ENCODE data around the gene MUC5B.

Gene MUC5B

DNA sequence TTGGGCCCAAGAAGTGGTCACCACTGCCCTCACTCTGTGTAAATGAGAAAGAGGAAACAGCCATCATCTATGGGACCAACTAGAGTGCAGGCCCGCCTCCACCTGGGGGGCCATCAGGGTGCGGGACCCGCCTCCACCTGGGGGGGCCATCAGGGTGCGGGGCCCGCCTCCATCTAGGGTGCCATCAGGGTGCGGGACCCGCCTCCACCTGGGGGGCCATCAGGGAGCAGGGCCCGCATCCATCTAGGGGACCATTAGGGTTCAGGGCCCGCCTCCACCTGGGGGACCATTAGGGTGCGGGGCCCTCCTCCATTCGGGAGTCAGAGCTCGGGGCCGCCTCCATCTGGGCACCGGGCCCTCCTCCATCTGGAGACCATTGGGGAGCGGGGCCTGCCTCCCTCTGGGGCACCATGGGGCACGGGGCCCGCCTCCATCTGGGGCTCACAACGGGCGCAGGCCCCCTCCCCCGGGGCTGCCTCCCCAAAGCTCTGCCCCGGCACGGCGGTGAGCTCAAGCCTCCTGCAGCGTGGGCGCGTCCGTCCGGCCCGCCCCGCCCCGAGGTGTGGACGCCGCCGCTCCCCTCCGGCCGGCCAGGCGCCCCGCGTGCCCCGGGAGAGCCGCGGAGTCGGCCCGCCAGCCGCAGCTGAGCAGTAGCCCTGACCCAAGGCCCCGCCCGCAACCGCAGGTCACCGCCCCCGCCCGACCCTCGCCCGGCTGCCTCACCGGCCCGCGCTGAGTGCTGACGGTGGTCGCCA is 86.1 kb downstream of the MUC5B start:
- DNase-seq: no peak
- Histone ChIP-seq H3K4me3 (ENCODE audit: control insufficient read depth in 1 of 7, extremely low read depth in 1 of 7, insufficient read depth in 4 of 7, low read depth in 2 of 7, low read length in 6 of 7) (peak overlapping the region; percentile 51 to 81 (median 72)), H3K4me1 (ENCODE audit: control extremely low read depth in 1 of 4, control insufficient read depth in 4 of 4, insufficient read depth in 4 of 4, low read length in 3 of 4) (peaks cover 16 to 50% (median 47%) of the 10 kb centered on the region in 4 experiments), H3K27me3 (replicated peaks in 2 of 5; ENCODE audit: control insufficient read depth in 4 of 5, insufficient read depth in 5 of 5, low read length in 4 of 5) (no peaks in the 10 kb centered on the region), H3K27ac (ENCODE audit: insufficient read depth in 1 of 2, low read depth in 1 of 2, low read length in 2 of 2, poor library complexity in 1 of 2, severe bottlenecking in 2 of 2) (peak overlapping the region in 1 of 2 experiments; percentile 74), H3K9me3 (ENCODE audit: control extremely low read depth in 1 of 5, control insufficient read depth in 4 of 5, insufficient read depth in 2 of 5, low read depth in 1 of 5, low read length in 4 of 5) (peaks cover 0 to 12% (median 0%) of the 10 kb centered on the region in 5 experiments), H3K36me3 (ENCODE audit: control insufficient read depth in 4 of 4, insufficient read depth in 4 of 4, low read length in 3 of 4) (peaks cover 0 to 15% (median 4%) of the 10 kb centered on the region in 4 experiments)
- POLR2A ChIA-PET: interaction anchor here (0.9 to 1.4 kb wide), 4 partner anchors 8 to 74 kb away, joined by 3 to 4 read pairs (median 4); no protein-coding TSS in a partner anchor
- 1% methylated on average over 54 of the region's 58 CpGs for whole genome bisulfite sequencing (ENCODE audit: insufficient coverage)
- CTCF ChIA-PET: interaction anchor here (1.0 kb wide), 1 partner anchor 11 kb away, joined by 3 read pairs; no protein-coding TSS in a partner anchor

DNA sequence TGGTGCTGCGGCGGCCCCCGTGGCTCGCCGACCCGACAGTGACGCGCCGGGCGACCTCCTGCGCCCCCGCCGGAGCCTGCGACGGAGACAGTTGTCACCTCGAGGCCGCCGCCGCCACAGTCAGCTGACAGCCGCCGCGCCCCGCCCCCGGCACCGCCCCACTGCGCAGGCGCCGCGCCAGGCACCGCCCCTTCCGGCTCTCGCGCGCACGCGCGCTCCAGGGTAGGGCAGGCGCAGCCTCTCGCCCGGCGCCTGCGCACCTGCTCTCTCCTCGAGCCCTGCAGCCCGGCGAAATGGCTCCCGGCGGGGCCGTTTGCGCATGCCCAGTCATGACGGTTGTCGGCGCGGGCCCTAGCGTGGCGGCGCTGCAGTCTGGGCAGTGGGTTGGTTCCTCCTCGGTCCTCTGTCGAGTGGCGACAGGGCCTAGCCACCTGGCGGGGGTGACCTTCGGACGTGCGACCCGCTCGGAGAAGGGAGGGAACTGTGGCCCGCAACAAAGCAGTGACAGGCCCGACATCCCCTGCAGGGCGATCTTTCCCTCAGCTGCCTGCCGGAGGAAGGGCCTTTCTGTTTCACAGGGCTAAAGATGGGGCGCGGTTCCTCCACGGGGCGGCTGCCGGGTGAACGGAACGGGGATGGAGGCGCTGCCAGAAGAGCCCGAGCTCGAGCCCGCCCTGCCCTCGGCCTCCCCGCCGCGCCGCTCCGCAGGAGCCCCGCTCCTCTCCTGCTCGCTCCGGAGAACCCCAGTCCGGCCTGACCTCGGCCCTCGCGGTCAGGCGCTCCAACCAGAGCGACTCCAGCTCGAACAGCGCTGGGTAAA is 86.8 kb downstream of the MUC5B start, which contains the start of gene TOLLIP:
TOLLIP (minus strand) TSS at position 135 of the 820 bp plus-strand sequence; CDS start at position 1, 134 bp downstream.
- Histone ChIP-seq H3K27ac (ENCODE audit: insufficient read depth in 1 of 2, low read depth in 1 of 2, low read length in 2 of 2, poor library complexity in 1 of 2, severe bottlenecking in 2 of 2) (peak within 1 kb of the TSS in 1 of 2 experiments; percentile 74), H3K27me3 (replicated peaks in 2 of 5; ENCODE audit: control insufficient read depth in 4 of 5, insufficient read depth in 5 of 5, low read length in 4 of 5) (no peaks in the 10 kb centered on the region), H3K4me3 (ENCODE audit: control insufficient read depth in 1 of 7, extremely low read depth in 1 of 7, insufficient read depth in 4 of 7, low read depth in 2 of 7, low read length in 6 of 7) (peak within 1 kb of the TSS; percentile 51 to 81 (median 72)), H3K36me3 (ENCODE audit: control insufficient read depth in 4 of 4, insufficient read depth in 4 of 4, low read length in 3 of 4) (peaks cover 0 to 12% (median 4%) of the 10 kb centered on the region in 4 experiments), H3K9me3 (ENCODE audit: control extremely low read depth in 1 of 5, control insufficient read depth in 4 of 5, insufficient read depth in 2 of 5, low read depth in 1 of 5, low read length in 4 of 5) (peaks cover 0 to 12% (median 2%) of the 10 kb centered on the region in 5 experiments), H3K4me1 (ENCODE audit: control extremely low read depth in 1 of 4, control insufficient read depth in 4 of 4, insufficient read depth in 4 of 4, low read length in 3 of 4) (peaks cover 16 to 49% (median 47%) of the 10 kb centered on the region in 4 experiments)
- ChIA-PET POLR2A (interaction anchor here (0.9 to 1.4 kb wide), 5 partner anchors 9 to 85 kb away, joined by 3 to 4 read pairs (median 3); no protein-coding TSS in a partner anchor), CTCF (no interaction called here)
- 9% methylated on average over 88 of the region's 97 CpGs for WGBS (ENCODE audit: insufficient coverage)
- peak; percentile 90 to 92 (median 91) for DNase-seq

DNA sequence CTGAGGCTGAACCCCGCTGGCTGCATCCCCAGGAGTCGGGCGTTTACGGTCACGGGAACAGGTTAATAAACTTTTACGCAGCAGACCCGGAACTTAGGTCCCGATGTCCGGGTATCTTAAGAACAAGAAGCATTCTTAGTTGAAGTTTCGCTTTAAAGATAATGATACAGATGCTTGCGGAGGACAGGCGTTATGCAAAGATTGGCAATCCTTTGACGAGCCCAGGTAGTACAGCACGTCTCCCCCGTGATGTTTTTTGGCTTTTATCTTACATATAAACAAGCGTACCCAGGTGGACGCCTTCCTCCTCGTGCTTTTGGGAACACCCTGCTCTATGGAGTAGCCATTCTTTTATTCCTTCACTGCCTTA is 87.4 kb downstream of the MUC5B start:
- WGBS (ENCODE audit: insufficient coverage): 89% methylated on average over 18 of the region's 18 CpGs

DNA sequence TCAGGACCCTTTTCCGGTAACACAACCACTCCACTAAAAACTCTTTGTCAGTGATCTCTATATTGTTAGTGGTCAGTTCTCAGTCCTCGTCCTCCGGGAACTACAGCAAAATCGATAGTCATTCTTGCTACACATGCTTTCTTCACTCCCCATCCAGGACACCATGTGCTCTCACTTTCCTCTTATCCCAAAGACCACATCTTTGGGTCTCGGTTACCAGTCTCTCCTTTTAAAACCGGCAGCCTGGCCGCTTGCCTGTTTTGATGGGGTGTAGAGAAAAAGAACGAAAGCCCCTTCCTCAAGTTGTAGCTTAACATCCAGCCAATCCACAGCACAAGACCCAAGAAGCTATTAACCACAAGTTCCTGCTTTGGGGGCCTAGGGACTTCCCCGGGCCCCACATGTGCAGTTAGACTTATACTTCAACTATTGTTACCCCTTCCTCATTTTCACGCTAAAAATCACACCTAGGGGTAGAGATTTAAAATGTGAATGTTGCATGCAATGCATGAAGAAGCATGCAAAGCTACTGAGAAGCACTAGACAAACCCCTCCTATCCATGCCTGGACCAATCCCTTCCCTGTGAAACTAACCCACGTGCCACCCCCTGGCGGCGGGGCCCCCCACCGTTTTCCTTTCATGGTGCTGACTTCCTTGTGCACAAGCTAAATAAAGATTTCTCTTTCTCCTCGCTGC is 88.1 kb downstream of the MUC5B start:
- Histone ChIP-seq H3K27ac (ENCODE audit: insufficient read depth in 1 of 2, low read depth in 1 of 2, low read length in 2 of 2, poor library complexity in 1 of 2, severe bottlenecking in 2 of 2) (peak overlapping the region in 1 of 2 experiments; percentile 52), H3K4me3 (ENCODE audit: control insufficient read depth in 1 of 7, extremely low read depth in 1 of 7, insufficient read depth in 4 of 7, low read depth in 2 of 7, low read length in 6 of 7) (peak overlapping the region in 3 of 7 experiments; percentile 36 to 80 (median 73)), H3K4me1 (ENCODE audit: control extremely low read depth in 1 of 4, control insufficient read depth in 4 of 4, insufficient read depth in 4 of 4, low read length in 3 of 4) (peaks cover 16 to 49% (median 47%) of the 10 kb centered on the region in 4 experiments), H3K9me3 (ENCODE audit: control extremely low read depth in 1 of 5, control insufficient read depth in 4 of 5, insufficient read depth in 2 of 5, low read depth in 1 of 5, low read length in 4 of 5) (peaks cover 0 to 12% (median 2%) of the 10 kb centered on the region in 5 experiments), H3K36me3 (ENCODE audit: control insufficient read depth in 4 of 4, insufficient read depth in 4 of 4, low read length in 3 of 4) (peaks cover 0 to 4% (median 0%) of the 10 kb centered on the region in 4 experiments), H3K27me3 (replicated peaks in 2 of 5; ENCODE audit: control insufficient read depth in 4 of 5, insufficient read depth in 5 of 5, low read length in 4 of 5) (no peaks in the 10 kb centered on the region)
- POLR2A ChIA-PET: interaction anchor here (0.6 kb wide), 1 partner anchor 24 kb away, joined by 3 read pairs; no protein-coding TSS in a partner anchor
- CTCF ChIA-PET: interaction anchor here (0.7 to 1.4 kb wide), 5 partner anchors 11 to 31 kb away, joined by 3 to 7 read pairs (median 3); no protein-coding TSS in a partner anchor
- peak; percentile 58 to 91 (median 88) for DNase-seq
- 6% methylated on average over 5 of the region's 15 CpGs for WGBS (ENCODE audit: insufficient coverage)

More for the DNA sequence above, 87.4 kb downstream of the MUC5B start:
- ChIA-PET POLR2A (interaction anchor here (1.0 kb wide), 1 partner anchor 85 kb away, joined by 3 read pairs; no protein-coding TSS in a partner anchor), CTCF (interaction anchor here (0.7 to 1.4 kb wide), 3 partner anchors 11 to 17 kb away, joined by 3 to 7 read pairs (median 5); no protein-coding TSS in a partner anchor)
- peaks cover 0 to 9% (median 2%) of the 10 kb centered on the region in 4 experiments for H3K36me3 ChIP-seq (ENCODE audit: control insufficient read depth in 4 of 4, insufficient read depth in 4 of 4, low read length in 3 of 4)
- no peaks in the 10 kb centered on the region for H3K27me3 ChIP-seq (replicated peaks in 2 of 5; ENCODE audit: control insufficient read depth in 4 of 5, insufficient read depth in 5 of 5, low read length in 4 of 5)
- H3K9me3 ChIP-seq (ENCODE audit: control extremely low read depth in 1 of 5, control insufficient read depth in 4 of 5, insufficient read depth in 2 of 5, low read depth in 1 of 5, low read length in 4 of 5): peaks cover 0 to 12% (median 2%) of the 10 kb centered on the region in 5 experiments
- H3K4me3 ChIP-seq (ENCODE audit: control insufficient read depth in 1 of 7, extremely low read depth in 1 of 7, insufficient read depth in 4 of 7, low read depth in 2 of 7, low read length in 6 of 7): peak overlapping the region; percentile 15 to 80 (median 72)
- H3K27ac ChIP-seq (ENCODE audit: insufficient read depth in 1 of 2, low read depth in 1 of 2, low read length in 2 of 2, poor library complexity in 1 of 2, severe bottlenecking in 2 of 2): peak overlapping the region in 1 of 2 experiments; percentile 66
- no peak for DNase-seq
- peaks cover 16 to 49% (median 47%) of the 10 kb centered on the region in 4 experiments for H3K4me1 ChIP-seq (ENCODE audit: control extremely low read depth in 1 of 4, control insufficient read depth in 4 of 4, insufficient read depth in 4 of 4, low read length in 3 of 4)
